Non-pigmented ciliary epithelial cell (primary cell): Measurements from ENCODE around the gene RAB27B.

Experiments
- DNase-seq: peaks from one replicate; pipeline ENCODE4 v3.0.0-alpha.2; 2010; ENCODE audit warnings: low read depth

RAB27B gene

GRCh38 chr18:54867131-54867530, 38.9 kb downstream of the RAB27B start:
- DNase-seq = no peak

- DNase-seq = no peak
Observed at GRCh38 chr18:54871231-54871630, 43.0 kb downstream of the RAB27B start.

GRCh38 chr18:54872681-54873080, 44.4 kb downstream of the RAB27B start:
- DNase-seq = no peak

DNA sequence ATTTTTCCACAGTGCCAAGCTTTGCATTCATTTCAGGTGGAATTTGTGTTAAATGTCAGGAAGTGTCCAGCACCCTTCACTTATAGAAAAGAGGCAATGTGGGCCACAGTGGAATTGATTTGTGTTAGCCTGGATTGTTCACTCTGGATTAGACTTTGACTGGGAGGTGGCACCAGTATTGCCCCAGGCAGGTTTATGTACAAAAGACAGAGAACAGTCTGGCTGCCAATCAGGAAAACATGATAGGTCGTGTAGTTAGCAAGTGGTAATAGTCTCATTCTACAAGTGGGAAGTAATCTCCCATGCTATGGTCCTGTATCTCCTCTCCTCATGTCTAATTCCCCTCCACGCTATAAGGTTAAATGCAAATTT, 45.6 kb downstream of the RAB27B start:
- no peak for DNase-seq

DNA sequence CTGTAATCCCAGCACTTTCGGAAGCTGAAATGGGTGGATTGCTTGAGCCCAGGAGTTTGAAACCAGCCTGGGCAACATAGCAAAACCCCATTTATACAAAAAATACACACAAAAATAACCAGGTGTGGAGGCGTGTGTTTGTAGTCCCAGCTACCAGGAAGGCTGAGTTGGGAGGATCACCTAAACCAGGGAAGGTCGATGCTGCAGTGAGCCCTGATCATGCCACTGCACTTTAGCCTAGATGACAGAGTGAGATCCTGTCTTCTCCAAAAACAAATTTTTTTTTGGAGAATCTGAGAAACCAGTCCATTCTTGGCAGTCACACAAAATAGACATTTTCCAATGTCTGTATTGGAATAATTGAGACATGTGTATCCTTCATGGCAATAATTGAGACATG, 46.8 kb downstream of the RAB27B start:
- DNase-seq = no peak

DNA sequence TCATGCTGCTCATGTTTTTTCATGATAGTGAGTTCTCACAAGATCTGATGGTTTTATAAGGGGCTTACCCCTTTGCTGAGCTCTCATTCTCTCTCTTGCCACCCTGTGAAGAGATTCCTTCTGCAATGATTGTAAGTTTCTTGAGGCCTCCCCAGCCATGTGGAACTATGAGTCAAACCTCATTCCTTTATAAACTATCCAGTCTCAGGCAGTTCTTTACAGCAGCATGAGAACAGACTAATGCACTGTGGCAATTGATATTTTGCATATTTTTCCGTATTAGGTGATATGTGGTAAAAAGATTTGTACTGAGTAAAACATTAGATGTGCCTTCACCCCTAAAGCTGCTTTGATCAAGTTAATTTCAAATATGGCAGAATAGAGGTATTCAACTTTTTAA, 48.8 kb downstream of the RAB27B start:
- no peak for DNase-seq

GRCh38 chr18:54878159-54878622, 49.9 kb downstream of the RAB27B start:
- no peak for DNase-seq

DNA sequence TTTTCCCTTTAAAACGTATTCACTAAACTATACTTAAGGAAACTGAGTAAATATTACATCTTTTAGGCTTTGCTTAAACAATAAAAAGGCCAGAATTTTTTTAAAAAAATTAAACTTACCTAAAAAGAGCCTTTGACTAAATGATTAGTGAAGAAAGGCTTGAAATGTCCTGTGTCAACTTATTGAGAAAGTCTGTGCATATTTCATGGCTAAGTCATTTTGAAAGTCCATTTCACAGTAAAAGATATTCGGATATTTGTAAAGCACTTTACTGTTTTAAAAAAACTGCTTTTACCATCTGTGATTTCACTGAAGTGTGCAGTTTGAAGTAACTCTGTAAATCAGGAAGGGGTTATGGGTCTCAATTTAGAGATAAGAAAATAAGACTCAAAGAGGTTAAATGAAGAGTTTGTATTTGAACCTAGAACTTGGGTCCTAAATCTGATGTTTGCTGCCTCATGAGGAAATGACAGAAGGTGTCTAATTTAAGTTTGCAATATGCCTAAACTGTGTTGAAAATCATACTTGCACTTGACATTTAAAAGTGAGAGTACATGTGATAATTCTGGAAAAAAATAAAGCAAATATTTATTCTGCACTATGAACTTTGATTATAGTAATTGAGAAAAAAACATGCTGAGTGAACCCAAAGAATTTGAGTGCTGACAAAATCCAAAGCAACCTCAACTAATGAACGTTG, 50.5 kb downstream of the RAB27B start:
- no peak for DNase-seq

DNA sequence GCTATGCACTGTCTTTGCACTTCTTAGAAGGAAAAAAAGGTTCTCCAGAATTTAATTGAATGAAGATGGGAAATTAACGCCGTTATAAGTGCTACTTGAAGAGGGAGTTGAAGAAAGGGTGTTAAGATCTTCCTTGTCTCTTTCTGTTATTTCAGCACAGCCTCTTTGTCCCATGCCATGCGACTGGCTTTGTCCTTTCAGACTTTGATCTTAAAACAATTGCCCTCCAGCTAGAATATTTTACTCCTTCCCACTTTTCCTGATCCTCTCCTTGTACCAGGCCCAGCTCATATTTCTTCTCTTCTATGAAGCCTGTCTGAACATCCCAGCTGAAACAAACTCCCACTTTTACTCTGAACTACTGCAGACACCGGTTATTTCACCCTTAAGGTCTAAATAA, 51.4 kb downstream of the RAB27B start:
- DNase-seq = no peak

GRCh38 chr18:54880395-54881105, 52.3 kb downstream of the RAB27B start:
- DNase-seq = peak; percentile 35

DNA sequence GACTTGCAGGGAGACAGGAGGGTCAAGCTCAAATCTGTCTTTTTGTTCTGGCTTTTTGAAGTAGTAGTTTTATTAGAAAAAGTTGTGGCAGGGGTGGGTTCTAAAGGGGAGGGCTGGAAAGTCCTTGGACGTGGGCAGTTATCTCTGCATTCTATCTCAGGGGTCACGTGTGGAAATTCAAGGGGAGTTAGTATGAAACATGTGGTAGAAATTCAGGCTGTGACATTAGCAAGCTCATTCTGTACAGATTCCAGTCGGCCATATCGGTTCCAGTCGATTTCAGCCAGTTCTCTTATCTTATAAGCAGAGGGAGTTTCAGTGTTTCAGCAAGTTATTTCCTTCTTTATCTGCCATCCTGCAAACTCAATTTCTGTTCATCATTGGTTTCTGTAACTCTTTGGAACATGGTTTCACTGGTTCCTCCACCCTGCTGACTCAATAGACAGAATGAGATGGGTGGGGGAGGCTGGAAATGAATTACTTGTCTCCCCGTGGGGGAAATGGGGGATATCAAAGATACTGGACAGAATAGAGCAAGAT, 53.0 kb downstream of the RAB27B start:
- no peak for DNase-seq

DNA sequence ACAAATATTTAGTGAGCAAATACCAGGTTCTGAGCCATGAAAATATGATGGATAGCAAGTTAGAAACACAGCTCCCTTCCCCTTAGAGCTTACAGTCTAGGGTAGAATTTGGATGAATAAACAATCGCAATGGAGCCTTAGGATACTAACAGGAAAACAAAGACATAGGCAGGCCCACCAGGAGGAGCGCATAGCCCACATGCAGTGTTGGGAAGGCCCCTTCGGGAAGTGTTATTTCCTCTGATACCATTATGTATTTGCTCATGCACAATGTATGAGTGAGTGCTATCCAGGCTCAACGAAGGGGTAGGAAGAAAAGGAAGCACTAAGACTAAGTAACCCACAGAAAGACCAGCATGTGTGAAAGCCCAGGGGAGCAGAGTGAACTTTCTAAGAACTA, 54.0 kb downstream of the RAB27B start:
- DNase-seq = no peak

GRCh38 chr18:54883816-54884604, 55.7 kb downstream of the RAB27B start:
- no peak for DNase-seq

DNA sequence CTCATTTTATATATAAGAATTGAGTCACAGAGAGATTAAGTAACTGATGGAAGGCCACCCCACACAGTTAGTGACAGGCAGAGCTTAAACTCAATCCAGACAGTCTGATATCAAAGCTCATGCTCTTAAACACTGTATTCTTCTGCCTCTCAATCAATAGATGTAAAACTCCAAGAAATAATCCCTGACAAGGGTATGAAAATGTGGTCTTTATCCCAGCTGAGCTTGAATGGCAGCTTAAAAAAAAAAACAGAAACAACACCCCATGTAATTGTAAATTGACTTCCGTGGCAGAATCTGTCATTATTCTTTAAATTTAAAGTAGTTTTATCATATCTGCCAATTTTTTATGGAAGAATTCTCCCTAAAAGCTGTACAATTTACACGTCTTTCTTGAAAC, 60.1 kb downstream of the RAB27B start:
- DNase-seq = no peak

- DNase-seq = peak; percentile 55
Observed at GRCh38 chr18:54888933-54889332, 60.7 kb downstream of the RAB27B start.

- no peak for DNase-seq
Observed at GRCh38 chr18:54899500-54899899, 71.2 kb downstream of the RAB27B start.

- no peak for DNase-seq
Observed at GRCh38 chr18:54900290-54900689, 72.0 kb downstream of the RAB27B start.

DNA sequence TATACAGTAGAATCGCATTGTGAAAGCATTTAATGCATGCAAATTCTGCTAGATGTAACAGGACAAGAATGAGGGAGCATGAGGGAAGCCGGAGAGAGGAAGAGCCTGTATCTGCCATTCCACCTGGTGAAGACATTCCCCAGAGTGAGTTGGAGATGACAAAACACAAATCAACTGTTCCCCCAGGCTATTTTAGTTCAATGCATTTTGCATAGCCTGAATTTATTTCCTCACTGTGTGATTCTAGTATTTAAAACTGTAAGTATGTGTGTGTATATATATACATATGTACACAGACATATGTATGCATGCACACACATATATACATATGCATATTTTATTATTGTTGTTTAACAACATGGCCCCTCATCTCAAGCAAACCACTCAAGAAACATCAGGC, 76.3 kb downstream of the RAB27B start:
- DNase-seq = no peak

- no peak for DNase-seq
Observed at GRCh38 chr18:54905629-54906028, 77.4 kb downstream of the RAB27B start.

DNA sequence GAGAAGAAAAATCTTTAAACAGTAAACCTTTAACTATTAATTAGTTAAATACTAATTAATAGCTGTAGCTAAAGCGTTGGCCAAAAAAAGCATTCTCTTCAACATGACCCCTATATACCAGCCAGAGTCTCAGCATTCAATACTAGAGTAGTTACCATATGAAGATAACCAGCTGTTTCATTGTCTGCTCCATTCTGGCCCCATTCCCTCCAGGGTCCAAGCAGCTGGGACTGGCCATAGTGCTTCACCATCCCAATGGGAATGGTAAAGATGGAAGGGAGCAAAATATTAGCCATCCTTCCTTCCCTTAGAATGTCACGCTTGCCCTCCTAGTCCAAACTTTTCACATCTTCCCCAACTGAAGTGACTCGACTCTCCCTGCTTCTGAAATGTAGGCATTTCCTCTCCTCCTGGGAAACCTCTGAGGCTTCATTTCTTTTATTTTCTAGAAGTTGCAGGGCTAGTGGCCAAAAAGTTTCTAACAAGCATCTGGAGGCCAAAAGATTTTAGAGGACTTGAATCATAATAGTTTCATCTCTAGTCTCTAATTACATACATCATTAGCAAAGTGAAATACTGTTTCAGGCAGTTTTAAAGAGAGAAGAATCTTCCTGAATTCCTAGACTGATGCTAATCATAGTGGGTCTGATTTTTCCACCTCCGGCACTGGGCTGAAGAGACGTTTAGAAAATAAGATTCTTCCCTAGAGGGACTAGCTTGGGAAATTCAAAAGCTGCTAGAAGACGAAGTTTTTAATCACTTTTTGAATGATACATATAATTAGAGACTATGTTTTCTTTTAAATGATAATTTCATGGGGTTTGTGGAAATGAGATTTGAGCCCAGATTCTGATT, 78.3 kb downstream of the RAB27B start:
- no peak for DNase-seq

GRCh38 chr18:54909538-54909937, 81.3 kb downstream of the RAB27B start:
- no peak for DNase-seq
